Measurements from ENCODE around the gene FBXO42.
A peak's percentile ranks its signal among the peaks of the same experiment; 100 is the strongest.

FBXO42 gene

GRCh38 chr1:16243215-16243610 lies 109.1 kb downstream of the FBXO42 start:
- DNase-seq (ENCODE audit: low read depth), result no peak
- no peak for TF ChIP-seq CTCF (IDR thresholded peaks at IDR 0.05; ENCODE audit: low read depth, low read length, missing control alignments)
- no peak overlapping the region for H3K4me3 ChIP-seq (ENCODE audit: low read depth, low read length)

GRCh38 chr1:16242556-16243214 lies 109.6 kb downstream of the FBXO42 start:
- no peak for TF ChIP-seq CTCF (IDR thresholded peaks at IDR 0.05; ENCODE audit: low read depth, low read length, missing control alignments)
- no peak overlapping the region for H3K4me3 ChIP-seq (ENCODE audit: low read depth, low read length)
- DNase-seq (ENCODE audit: low read depth), result no peak

- H3K4me3 ChIP-seq (ENCODE audit: low read depth, low read length), result no peak overlapping the region
- no peak for DNase-seq (ENCODE audit: low read depth)
- TF ChIP-seq CTCF (IDR thresholded peaks at IDR 0.05; ENCODE audit: low read depth, low read length, missing control alignments), result no peak
These were observed 111.0 kb downstream of the FBXO42 start for GRCh38 chr1:16241221-16241708.

GRCh38 chr1:16239972-16240491 lies 112.2 kb downstream of the FBXO42 start:
- H3K4me3 ChIP-seq (ENCODE audit: low read depth, low read length), result no peak overlapping the region
- TF ChIP-seq CTCF (IDR thresholded peaks at IDR 0.05; ENCODE audit: low read depth, low read length, missing control alignments), result no peak
- no peak for DNase-seq (ENCODE audit: low read depth)

GRCh38 chr1:16237343-16237830 lies 114.9 kb downstream of the FBXO42 start:
- H3K4me3 ChIP-seq (ENCODE audit: low read depth, low read length), result peak overlapping the region; percentile 76
- TF ChIP-seq CTCF (IDR thresholded peaks at IDR 0.05; ENCODE audit: low read depth, low read length, missing control alignments), result no peak
- no peak for DNase-seq (ENCODE audit: low read depth)

- TF ChIP-seq CTCF (IDR thresholded peaks at IDR 0.05; ENCODE audit: low read depth, low read length, missing control alignments), result no peak
- H3K4me3 ChIP-seq (ENCODE audit: low read depth, low read length), result peak within 1 kb of the TSS; percentile 76
- DNase-seq (ENCODE audit: low read depth), result peak; percentile 79
These were observed 115.6 kb downstream of the FBXO42 start, which contains the start of gene CPLANE2 for GRCh38 chr1:16236511-16237342. Gene CPLANE2 (minus strand): TSS chr1:16237183. CDS start chr1:16236742, 441 bp downstream.

Measured in GM12864 (cell line).